ENCODE data around the gene RAP2B. TPM values are rescaled to one million over a fixed set of nuclear protein-coding genes. Genes with fewer than 3 reads are reported as not detected.

Gene RAP2B
- total and polyA plus RNA-seq, 2 of the 13 experiments (the other 11 are each of a cell fraction or from before 2014, with no cell fraction given): 6.4 to 7.1 TPM

GRCh38 chr3:153161714-153162512 is at the start of gene RAP2B (continued):
- TF ChIP-seq HMGXB3 (CRISPR knock-in tag; IDR thresholded peaks at IDR 0.05; ENCODE audit: borderline replicate concordance): no peak
- no peak for TF ChIP-seq BCLAF1 (IDR thresholded peaks at IDR 0.05)
- TF ChIP-seq PBX2 (CRISPR knock-in tag; IDR thresholded peaks at IDR 0.05): no peak
- TF ChIP-seq TFE3 (CRISPR knock-in tag; IDR thresholded peaks at IDR 0.05): peak; percentile 29
- TF ChIP-seq GABPA (IDR thresholded peaks at IDR 0.05; ENCODE audit: low read depth, low read length): no peak
- no peak for TF ChIP-seq GABPA (CRISPR knock-in tag; IDR thresholded peaks at IDR 0.05; ENCODE audit: low read depth)
- TF ChIP-seq ZNF883 (CRISPR knock-in tag; IDR thresholded peaks at IDR 0.05; ENCODE audit: not compliant biosample characterization): peak; percentile 77
- no peak for TF ChIP-seq E2F2 (CRISPR knock-in tag; IDR thresholded peaks at IDR 0.05; ENCODE audit: borderline replicate concordance)
- TF ChIP-seq ZNF770 (CRISPR knock-in tag; IDR thresholded peaks at IDR 0.05): peak; percentile 44; the same call in 1 of the 2 replicates
- TF ChIP-seq ZFP1 (CRISPR knock-in tag; IDR thresholded peaks at IDR 0.05): no peak
- peak; percentile 98 for TF ChIP-seq TOPORS (CRISPR knock-in tag; IDR thresholded peaks at IDR 0.05)
- TF ChIP-seq CCAR2 (optimal IDR thresholded peaks at IDR 0.05; ENCODE audit: low read depth, low read length): no peak
- peak; percentile 2; the same call in 1 of the 2 replicates for TF ChIP-seq ZBTB42 (CRISPR knock-in tag; IDR thresholded peaks at IDR 0.05)
- no peak for TF ChIP-seq KLF6 (CRISPR knock-in tag; IDR thresholded peaks at IDR 0.05)
- TF ChIP-seq HMG20B (CRISPR knock-in tag; conservative IDR thresholded peaks at IDR 0.05): no peak
- TF ChIP-seq NR3C1 (CRISPR knock-in tag; IDR thresholded peaks at IDR 0.05): no peak
